ENCODE measurements around the gene ZC3H10.

DNA sequence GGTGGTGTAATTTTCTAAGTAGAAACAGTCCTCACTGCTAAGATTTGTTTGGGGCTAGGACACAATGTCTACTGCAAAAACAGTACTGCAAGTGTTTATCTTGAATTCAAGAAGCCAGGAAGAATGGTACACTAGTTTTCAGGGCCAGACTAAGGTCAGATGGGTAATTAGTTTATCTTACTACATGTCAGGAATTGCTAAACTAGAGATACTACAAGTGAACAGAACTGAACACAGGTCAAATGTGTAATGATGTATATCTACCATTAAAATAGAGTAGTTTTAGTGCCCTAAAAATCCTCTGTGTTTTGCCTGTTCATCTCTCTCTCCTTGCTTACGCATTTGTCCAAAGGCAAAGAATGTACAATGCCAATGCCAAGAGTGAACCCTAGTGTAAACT, 4.0 kb upstream of the ZC3H10 start:
- TF ChIP-seq HDAC2 (IDR thresholded peaks at IDR 0.05; ENCODE audit: borderline replicate concordance in 1 of 2, low read depth in 2 of 2, low read length in 2 of 2) = no peak
- no peak for TF ChIP-seq JUN (IDR thresholded peaks at IDR 0.05; ENCODE audit: low read depth, low read length)
- TF ChIP-seq SUZ12 (IDR thresholded peaks at IDR 0.05; ENCODE audit: low read length) = no peak
- TF ChIP-seq EP300 (IDR thresholded peaks at IDR 0.05; ENCODE audit: borderline replicate concordance in 1 of 2, low read depth in 2 of 2, low read length in 2 of 2) = no peak
- TF ChIP-seq GABPA (IDR thresholded peaks at IDR 0.05; ENCODE audit: borderline replicate concordance, insufficient read depth, low read length) = no peak
- no peak for TF ChIP-seq POLR2A (IDR thresholded peaks at IDR 0.05; ENCODE audit: control extremely low read depth in 1 of 2, low read depth in 2 of 2, low read length in 2 of 2)
- TF ChIP-seq BCL11A (IDR thresholded peaks at IDR 0.05; ENCODE audit: low read depth in 2 of 2, low read length in 2 of 2) = no peak
- TF ChIP-seq KDM1A (IDR thresholded peaks at IDR 0.05; ENCODE audit: borderline replicate concordance, low read length) = no peak

Measured in H1 (cell line).